SK-N-SH treated with all-trans-retinoic acid at 6 μM for 48 hours (cell line): Measurements from ENCODE around the gene CELA1.
"Not testable (repeated sequence)": the region's sequence is repeated elsewhere in the genome, so short reads cannot be mapped to it uniquely, and the experiment has no call there.

Source experiments
- ATAC-seq: fragments of 200-7000 bp; cut with Tn5 transposase; 3 replicates; pipeline ENCODE4 v1.9.1; 2020; ENCODE audit warnings: mild to moderate bottlenecking, moderate library complexity
- ARNTL ChIP-seq: fragments of 450-650 bp; formaldehyde crosslinking; IDR thresholded peaks from 2 replicates; pipeline ENCODE4 v1.5.0; 2020; ENCODE audit warnings: low read depth, mild to moderate bottlenecking, moderate library complexity, borderline replicate concordance
- BACH2 ChIP-seq: fragments of 250-450 bp; sonication (Bioruptor Pico); IDR thresholded peaks from 2 replicates; pipeline ENCODE4 v1.9.0; 2021; ENCODE audit warnings: mild to moderate bottlenecking, borderline replicate concordance
- CREB5 ChIP-seq: fragments of 250-450 bp; sonication (Bioruptor Pico); IDR thresholded peaks from 2 replicates; pipeline ENCODE4 v1.5.1; 2020; ENCODE audit warnings: low read depth, mild to moderate bottlenecking, moderate library complexity
- CSDC2 ChIP-seq: fragments of 250-450 bp; sonication (Bioruptor Pico); IDR thresholded peaks from 2 replicates; pipeline ENCODE4 v1.5.0; 2020; ENCODE audit warnings: mild to moderate bottlenecking, moderate library complexity
- GLIS3 ChIP-seq: fragments of 250-450 bp; sonication (Bioruptor Pico); IDR thresholded peaks from 2 replicates; pipeline ENCODE4 v1.5.0; 2020; ENCODE audit warnings: mild to moderate bottlenecking, moderate library complexity
- ISL1 ChIP-seq: fragments of 250-450 bp; sonication (Bioruptor Pico); IDR thresholded peaks from 2 replicates; pipeline ENCODE4 v2.1.2; 2022; ENCODE audit warnings: mild to moderate bottlenecking, moderate library complexity
- OSR1 ChIP-seq: fragments of 250-450 bp; sonication (Bioruptor Pico); IDR thresholded peaks from 2 replicates; pipeline ENCODE4 v1.8.0; 2022; ENCODE audit warnings: moderate library complexity, mild to moderate bottlenecking, inconsistent platforms
- PPARA ChIP-seq: fragments of 250-450 bp; sonication (Bioruptor Pico); IDR thresholded peaks from 2 replicates; pipeline ENCODE4 v1.5.0; 2020; ENCODE audit warnings: mild to moderate bottlenecking, borderline replicate concordance
- RARB ChIP-seq: fragments of 250-450 bp; sonication (Bioruptor Pico); IDR thresholded peaks from 2 replicates; pipeline ENCODE4 v1.8.0; 2021; ENCODE audit warnings: mild to moderate bottlenecking, moderate library complexity
- SNAI2 ChIP-seq: fragments of 250-450 bp; sonication (Bioruptor Pico); IDR thresholded peaks from 2 replicates; pipeline ENCODE4 v1.5.0; 2020; ENCODE audit warnings: mild to moderate bottlenecking, moderate library complexity
- TCF4 ChIP-seq: fragments of 250-450 bp; sonication (Bioruptor Pico); IDR thresholded peaks from 2 replicates; pipeline ENCODE4 v1.8.0; 2021; ENCODE audit warnings: mild to moderate bottlenecking, moderate library complexity, borderline replicate concordance
- TOX ChIP-seq: fragments of 250-450 bp; sonication (Bioruptor Pico); IDR thresholded peaks from 2 replicates; pipeline ENCODE4 v1.8.0; 2021; ENCODE audit warnings: mild to moderate bottlenecking, moderate library complexity, borderline replicate concordance
- TSHZ2 ChIP-seq: fragments of 250-450 bp; sonication (Bioruptor Pico); IDR thresholded peaks from 2 replicates; pipeline ENCODE4 v1.5.0; 2020; ENCODE audit warnings: mild to moderate bottlenecking, moderate library complexity
- ZC3H10 ChIP-seq: fragments of 250-450 bp; sonication (Bioruptor Pico); IDR thresholded peaks from 2 replicates; pipeline ENCODE4 v1.5.1; 2021; ENCODE audit warnings: mild to moderate bottlenecking, moderate library complexity
- ZFP3 ChIP-seq: fragments of 250-450 bp; sonication (Bioruptor Pico); IDR thresholded peaks from 2 replicates; pipeline ENCODE4 v1.5.0; 2020; ENCODE audit warnings: mild to moderate bottlenecking, moderate library complexity
- ZFP30 ChIP-seq: fragments of 450-650 bp; formaldehyde crosslinking; IDR thresholded peaks from 2 replicates; pipeline ENCODE4 v1.5.0; 2022; ENCODE audit warnings: mild to moderate bottlenecking, moderate library complexity
- ZNF565 ChIP-seq: fragments of 450-650 bp; formaldehyde crosslinking; conservative IDR thresholded peaks from 2 replicates; pipeline ENCODE4 v1.5.0; 2020; ENCODE audit warnings: low read depth, mild to moderate bottlenecking, moderate library complexity
- ZNF70 ChIP-seq: fragments of 450-650 bp; formaldehyde crosslinking; IDR thresholded peaks from 2 replicates; pipeline ENCODE4 v1.5.0; 2020; ENCODE audit warnings: mild to moderate bottlenecking, moderate library complexity
- ZNF8 ChIP-seq: fragments of 450-650 bp; formaldehyde crosslinking; IDR thresholded peaks from 2 replicates; pipeline ENCODE4 v1.5.0; 2020; ENCODE audit warnings: mild to moderate bottlenecking, moderate library complexity
- TF ChIP-seq, protein P1 (sequence below): fragments of 250-450 bp; sonication (Bioruptor Pico); IDR thresholded peaks from 2 replicates; pipeline ENCODE4 v1.8.0; 2020; ENCODE audit warnings: mild to moderate bottlenecking, moderate library complexity, borderline replicate concordance
- TF ChIP-seq, protein P2 (sequence below): fragments of 250-450 bp; sonication (Bioruptor Pico); IDR thresholded peaks from 2 replicates; pipeline ENCODE4 v1.8.0; 2021; ENCODE audit warnings: low read depth, mild to moderate bottlenecking, moderate library complexity, borderline replicate concordance

CELA1 gene

DNA sequence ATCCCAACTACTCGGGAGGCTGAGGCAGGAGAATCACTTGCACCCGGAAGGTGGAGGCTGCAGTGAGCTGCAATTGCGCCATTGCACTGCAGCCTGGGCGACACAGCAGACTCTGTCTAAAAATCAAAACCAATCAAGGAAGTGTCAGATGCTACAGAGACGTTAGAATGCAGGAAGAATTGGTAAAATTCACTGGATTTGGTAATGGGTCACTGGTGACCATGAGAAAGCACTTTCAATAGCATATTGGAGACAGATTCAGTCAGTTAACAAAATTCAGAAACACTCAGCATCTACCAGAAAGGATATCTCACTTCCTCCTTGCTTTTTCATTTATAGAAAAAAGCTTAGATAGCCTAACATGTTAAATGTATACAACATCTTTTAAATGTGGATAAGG, 40.0 kb downstream of the CELA1 start:
- no peak for ATAC-seq
- TF ChIP-seq, protein P1, sequence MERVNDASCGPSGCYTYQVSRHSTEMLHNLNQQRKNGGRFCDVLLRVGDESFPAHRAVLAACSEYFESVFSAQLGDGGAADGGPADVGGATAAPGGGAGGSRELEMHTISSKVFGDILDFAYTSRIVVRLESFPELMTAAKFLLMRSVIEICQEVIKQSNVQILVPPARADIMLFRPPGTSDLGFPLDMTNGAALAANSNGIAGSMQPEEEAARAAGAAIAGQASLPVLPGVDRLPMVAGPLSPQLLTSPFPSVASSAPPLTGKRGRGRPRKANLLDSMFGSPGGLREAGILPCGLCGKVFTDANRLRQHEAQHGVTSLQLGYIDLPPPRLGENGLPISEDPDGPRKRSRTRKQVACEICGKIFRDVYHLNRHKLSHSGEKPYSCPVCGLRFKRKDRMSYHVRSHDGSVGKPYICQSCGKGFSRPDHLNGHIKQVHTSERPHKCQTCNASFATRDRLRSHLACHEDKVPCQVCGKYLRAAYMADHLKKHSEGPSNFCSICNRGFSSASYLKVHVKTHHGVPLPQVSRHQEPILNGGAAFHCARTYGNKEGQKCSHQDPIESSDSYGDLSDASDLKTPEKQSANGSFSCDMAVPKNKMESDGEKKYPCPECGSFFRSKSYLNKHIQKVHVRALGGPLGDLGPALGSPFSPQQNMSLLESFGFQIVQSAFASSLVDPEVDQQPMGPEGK: no peak
- TF ChIP-seq ZNF565: no peak
- TF ChIP-seq CREB5 (CRISPR knock-in tag): no peak
- TF ChIP-seq TCF4: no peak
- no peak for TF ChIP-seq PPARA
- TF ChIP-seq OSR1 (CRISPR knock-in tag): no peak
- TF ChIP-seq TOX: no peak
- no peak for TF ChIP-seq ZFP30 (CRISPR knock-in tag)
- TF ChIP-seq ZNF70 (CRISPR knock-in tag): no peak
- TF ChIP-seq ZC3H10: no peak
- no peak for TF ChIP-seq BACH2 (CRISPR knock-in tag)
- TF ChIP-seq GLIS3 (CRISPR knock-in tag): no peak
- TF ChIP-seq, protein P2, sequence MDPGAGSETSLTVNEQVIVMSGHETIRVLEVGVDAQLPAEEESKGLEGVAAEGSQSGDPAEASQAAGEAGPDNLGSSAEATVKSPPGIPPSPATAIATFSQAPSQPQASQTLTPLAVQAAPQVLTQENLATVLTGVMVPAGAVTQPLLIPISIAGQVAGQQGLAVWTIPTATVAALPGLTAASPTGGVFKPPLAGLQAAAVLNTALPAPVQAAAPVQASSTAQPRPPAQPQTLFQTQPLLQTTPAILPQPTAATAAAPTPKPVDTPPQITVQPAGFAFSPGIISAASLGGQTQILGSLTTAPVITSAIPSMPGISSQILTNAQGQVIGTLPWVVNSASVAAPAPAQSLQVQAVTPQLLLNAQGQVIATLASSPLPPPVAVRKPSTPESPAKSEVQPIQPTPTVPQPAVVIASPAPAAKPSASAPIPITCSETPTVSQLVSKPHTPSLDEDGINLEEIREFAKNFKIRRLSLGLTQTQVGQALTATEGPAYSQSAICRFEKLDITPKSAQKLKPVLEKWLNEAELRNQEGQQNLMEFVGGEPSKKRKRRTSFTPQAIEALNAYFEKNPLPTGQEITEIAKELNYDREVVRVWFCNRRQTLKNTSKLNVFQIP (CRISPR knock-in tag): no peak
- TF ChIP-seq ISL1: no peak

DNA sequence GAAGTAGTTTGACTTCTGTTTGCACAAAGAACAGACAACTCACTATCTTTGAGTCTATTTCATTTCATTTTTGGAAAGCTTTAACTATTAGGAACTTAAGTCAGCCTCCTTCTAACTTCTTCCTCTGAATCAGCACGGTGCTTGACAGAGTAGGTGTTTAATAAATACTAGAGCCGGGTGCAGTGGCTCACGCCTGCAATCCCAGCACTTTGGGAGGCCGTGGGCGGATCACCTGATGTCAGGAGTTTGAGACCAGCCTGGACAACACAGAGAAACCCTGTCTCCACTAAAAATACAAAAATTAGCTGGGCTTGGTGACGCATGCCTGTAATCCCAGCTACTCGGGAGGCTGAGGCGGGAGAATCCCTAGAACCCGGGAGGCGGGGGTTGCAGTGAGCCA, 45.7 kb downstream of the CELA1 start:
- ATAC-seq: not testable (repeated sequence)

GRCh38 chr12:51295651-51296050, 50.8 kb downstream of the CELA1 start:
- no peak for TF ChIP-seq ZFP3 (CRISPR knock-in tag)
- no peak for TF ChIP-seq ARNTL
- no peak for TF ChIP-seq SNAI2 (CRISPR knock-in tag)
- TF ChIP-seq ZNF70 (CRISPR knock-in tag): no peak
- TF ChIP-seq RARB (CRISPR knock-in tag): no peak
- no peak for TF ChIP-seq TCF4
- TF ChIP-seq GLIS3 (CRISPR knock-in tag): no peak
- TF ChIP-seq CSDC2 (CRISPR knock-in tag): no peak
- TF ChIP-seq CREB5 (CRISPR knock-in tag): no peak
- no peak for TF ChIP-seq TSHZ2 (CRISPR knock-in tag)
- no peak for TF ChIP-seq TOX
- TF ChIP-seq ZNF8 (CRISPR knock-in tag): no peak
- TF ChIP-seq ISL1: no peak
- no peak for TF ChIP-seq PPARA
- TF ChIP-seq, protein P2 (CRISPR knock-in tag): no peak
- TF ChIP-seq ZFP30 (CRISPR knock-in tag): no peak
- no peak for TF ChIP-seq BACH2 (CRISPR knock-in tag)
- no peak for ATAC-seq

DNA sequence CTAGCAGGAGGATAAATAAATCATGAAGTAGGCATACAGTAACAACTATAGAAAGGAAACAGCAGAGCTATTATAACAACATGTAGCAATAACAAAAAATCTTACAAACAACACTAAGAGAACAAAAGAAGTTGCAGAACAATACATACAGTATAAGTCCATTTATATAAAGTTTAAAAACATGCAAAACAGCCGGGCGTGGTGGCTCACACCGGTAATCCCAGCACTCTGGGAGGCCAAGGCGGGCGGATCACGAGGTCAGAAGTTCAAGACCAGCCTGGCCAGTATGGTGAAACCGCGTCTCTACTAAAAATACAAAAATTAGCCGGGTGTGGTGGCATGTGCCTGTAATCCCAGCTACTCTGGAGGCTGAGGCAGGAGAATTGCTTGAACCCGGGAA, 52.4 kb downstream of the CELA1 start:
- not testable (repeated sequence) for ATAC-seq
